Activated naive CD4-positive, alpha-beta T cell treated with anti-CD3 and anti-CD28 coated beads, Interleukin-2, amount 10 ng/mL, durations not matched to agents 7 days and 5 days (primary cell): ENCODE data around the gene DEPP1.

Experiments
- CTCF ChIA-PET: fragments of 350-600 bp; sonication (Branson Sonifier 250); formaldehyde crosslinking; loops from one replicate; lab custom pipeline; 2021; ENCODE audit warnings: antibody characterized with exemption; lab: Charles Lee
- DNase-seq: peaks from one replicate; pipeline ENCODE4 v3.0.0-alpha.2; 2020
- H3K27ac Mint-ChIP-seq: one replicate; pipeline ENCODE4 v1.8.0; 2021; ENCODE audit warnings: mild to moderate bottlenecking, moderate library complexity, mixed read lengths
- H3K27me3 Mint-ChIP-seq: one replicate; pipeline ENCODE4 v1.8.0; 2021; ENCODE audit warnings: mild to moderate bottlenecking, mixed read lengths
- H3K36me3 Mint-ChIP-seq: one replicate; pipeline ENCODE4 v1.8.0; 2021; ENCODE audit warnings: mixed read lengths
- H3K4me1 Mint-ChIP-seq: one replicate; pipeline ENCODE4 v1.8.0; 2021; ENCODE audit warnings: mixed read lengths
- H3K4me3 Mint-ChIP-seq: one replicate; pipeline ENCODE4 v1.8.0; 2021; ENCODE audit warnings: mild to moderate bottlenecking, moderate library complexity, mixed read lengths
- H3K9me3 Mint-ChIP-seq: one replicate; pipeline ENCODE4 v1.8.0; 2021; ENCODE audit warnings: mixed read lengths

DEPP1 gene

DNA sequence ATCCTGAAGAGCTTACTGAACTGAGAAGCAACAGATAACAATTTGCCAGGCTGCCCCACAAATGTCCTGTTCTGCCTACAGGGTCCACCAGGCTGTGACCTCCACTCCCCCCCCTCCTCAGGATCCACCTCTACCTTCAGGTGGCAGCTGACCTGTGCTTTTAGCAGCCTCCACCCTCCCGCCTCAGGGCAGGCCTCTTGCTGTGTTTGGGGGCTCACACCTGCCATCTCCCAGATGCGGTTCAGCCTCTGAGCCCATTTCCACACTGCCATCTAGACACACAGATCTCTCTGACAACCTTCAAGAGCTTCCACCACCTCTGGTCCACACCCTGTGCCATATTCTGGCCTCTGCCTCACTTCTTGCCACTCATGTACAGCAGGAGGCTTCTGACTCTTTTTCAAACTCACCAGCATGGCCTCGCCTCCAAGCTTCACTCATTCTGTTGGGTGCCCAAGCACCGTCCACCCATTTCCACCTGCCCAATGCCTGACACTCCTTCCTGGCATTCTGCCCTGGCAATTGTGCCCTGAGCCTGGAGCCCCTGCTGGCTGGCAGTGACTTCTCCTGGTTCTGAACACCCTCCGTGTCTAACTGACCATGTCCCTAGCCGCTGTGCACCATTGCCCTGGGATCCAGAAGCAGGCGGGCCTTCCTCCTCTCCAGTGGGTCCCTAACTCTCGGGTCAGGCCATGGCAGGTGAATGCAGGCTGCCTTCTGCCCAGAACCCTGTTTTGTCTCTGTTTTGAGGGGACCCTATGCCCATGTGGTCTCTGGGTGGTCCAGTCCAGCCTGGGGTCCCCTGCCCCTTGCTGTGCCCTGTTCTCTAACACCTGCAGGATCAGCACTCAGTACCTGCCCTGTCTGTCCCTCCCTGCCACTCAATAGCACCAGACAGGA is 49.0 kb downstream of the DEPP1 start:
- Mint-ChIP-seq H3K27ac (no peak overlapping the region), H3K27me3 (peaks cover 14% of the 10 kb centered on the region), H3K36me3 (no peaks in the 10 kb centered on the region), H3K4me3 (no peak overlapping the region), H3K9me3 (no peaks in the 10 kb centered on the region), H3K4me1 (no peaks in the 10 kb centered on the region)
- DNase-seq = no peak
- CTCF ChIA-PET = no interaction called here

GRCh38 chr10:44928462-44928861 is 50.1 kb downstream of the DEPP1 start:
- Mint-ChIP-seq H3K27ac (no peak overlapping the region), H3K4me1 (no peaks in the 10 kb centered on the region), H3K36me3 (no peaks in the 10 kb centered on the region), H3K4me3 (no peak overlapping the region), H3K27me3 (peaks cover 14% of the 10 kb centered on the region), H3K9me3 (no peaks in the 10 kb centered on the region)
- CTCF ChIA-PET = no interaction called here
- no peak for DNase-seq

- Mint-ChIP-seq H3K27ac (no peak overlapping the region), H3K4me1 (no peaks in the 10 kb centered on the region), H3K9me3 (no peaks in the 10 kb centered on the region), H3K27me3 (peaks cover 17% of the 10 kb centered on the region), H3K36me3 (no peaks in the 10 kb centered on the region), H3K4me3 (no peak overlapping the region)
- CTCF ChIA-PET = interaction anchor here (1.1 kb wide), 1 partner anchor 9 kb away, joined by 3 read pairs; no protein-coding TSS in a partner anchor
- no peak for DNase-seq
These were observed 51.3 kb downstream of the DEPP1 start for GRCh38 chr10:44927352-44927751.

GRCh38 chr10:44926751-44927351 is 51.8 kb downstream of the DEPP1 start:
- Mint-ChIP-seq H3K36me3 (no peaks in the 10 kb centered on the region), H3K27ac (no peak overlapping the region), H3K27me3 (peaks cover 17% of the 10 kb centered on the region), H3K9me3 (no peaks in the 10 kb centered on the region), H3K4me1 (no peaks in the 10 kb centered on the region), H3K4me3 (no peak overlapping the region)
- DNase-seq = no peak
- CTCF ChIA-PET = interaction anchor here (1.1 kb wide), 1 partner anchor 10 kb away, joined by 3 read pairs; no protein-coding TSS in a partner anchor
